Neural cell (in vitro differentiated cells): Measurements from ENCODE around the gene ADCY6. TPM values are rescaled to one million over a fixed set of nuclear protein-coding genes. Genes with fewer than 3 reads are reported as not detected.
A peak's percentile ranks its signal among the peaks of the same experiment; 100 is the strongest.

Source experiments
- H2AFZ ChIP-seq: fragments of 200-600, 300-800 bp; sonication (generic), shearing (Covaris generic); 2 replicates; pipeline ENCODE4 v1.6.0; 2014; ENCODE audit warnings: low read depth, mild to moderate bottlenecking, antibody characterized with exemption, low read length, moderate library complexity
- H3F3A ChIP-seq: fragments of 200-600 bp; shearing (Covaris generic); 2 replicates; pipeline ENCODE4 v1.6.1; 2016; ENCODE audit warnings: mild to moderate bottlenecking, moderate library complexity, mixed read lengths, antibody characterized with exemption, low read length; ENCODE audit not compliant: insufficient read depth, poor library complexity, severe bottlenecking
- H3K27ac ChIP-seq: fragments of 200-600, 300-800 bp; sonication (generic), shearing (Covaris generic); 2 replicates; pipeline ENCODE4 v1.5.1; 2014; ENCODE audit warnings: mild to moderate bottlenecking, low read length, moderate library complexity
- H3K27me3 ChIP-seq: fragments of 300-800, 200-600 bp; sonication (generic), shearing (Covaris generic); 2 replicates; pipeline ENCODE4 v1.6.0; 2014; ENCODE audit warnings: mild to moderate bottlenecking, low read depth, low read length, moderate library complexity; ENCODE audit not compliant: insufficient read depth
- H3K36me3 ChIP-seq: fragments of 300-800, 200-600 bp; sonication (generic), shearing (Covaris generic); 2 replicates; pipeline ENCODE4 v1.5.1; 2014; ENCODE audit warnings: mild to moderate bottlenecking, antibody characterized with exemption, low read length, moderate library complexity; ENCODE audit not compliant: insufficient read depth
- H3K4me2 ChIP-seq: fragments of 300-800, 200-600 bp; sonication (generic), shearing (Covaris generic); 2 replicates; pipeline ENCODE4 v1.6.0; 2014; ENCODE audit warnings: mild to moderate bottlenecking, low read length
- H3K4me3 ChIP-seq: fragments of 300-800, 200-600 bp; sonication (generic), shearing (Covaris generic); 2 replicates; pipeline ENCODE4 v1.5.1; 2014; ENCODE audit warnings: mild to moderate bottlenecking, low read length, moderate library complexity
- H3K79me2 ChIP-seq: fragments of 200-600 bp; shearing (Covaris generic); replicated peaks from 2 replicates; pipeline ENCODE4 v1.6.0; 2014; ENCODE audit warnings: mild to moderate bottlenecking, low read length, moderate library complexity; ENCODE audit not compliant: insufficient read depth
- H3K9ac ChIP-seq: fragments of 300-800, 200-600 bp; sonication (generic), shearing (Covaris generic); 2 replicates; pipeline ENCODE4 v1.6.1; 2016; ENCODE audit warnings: mild to moderate bottlenecking, low read length, mixed read lengths
- H3K9me2 ChIP-seq: fragments of 200-600 bp; shearing (Covaris generic); 2 replicates; pipeline ENCODE4 v1.6.1; 2016; ENCODE audit warnings: mild to moderate bottlenecking, low read length, mixed read lengths; ENCODE audit not compliant: insufficient read depth
- H3K9me3 ChIP-seq: fragments of 200-600, 300-800 bp; sonication (generic), shearing (Covaris generic); 2 replicates; pipeline ENCODE4 v1.6.1; 2016; ENCODE audit warnings: mild to moderate bottlenecking, mixed run types, low read length, moderate library complexity, mixed read lengths
- H4K20me1 ChIP-seq: fragments of 200-600 bp; shearing (Covaris generic); 2 replicates; pipeline ENCODE4 v1.6.1; 2016; ENCODE audit warnings: mild to moderate bottlenecking, mixed run types; ENCODE audit not compliant: insufficient read depth
- CTCF ChIP-seq: fragments of 450-650 bp; IDR thresholded peaks from 2 replicates; pipeline ENCODE4 v1.5.1; 2014; ENCODE audit warnings: antibody characterized with exemption, mild to moderate bottlenecking, moderate library complexity; ENCODE audit not compliant: poor library complexity, severe bottlenecking
- EP300 ChIP-seq: fragments of 450-650 bp; conservative IDR thresholded peaks from 2 replicates; pipeline ENCODE4 v1.6.1; 2014; ENCODE audit warnings: antibody characterized with exemption, mild to moderate bottlenecking, moderate library complexity; ENCODE audit not compliant: poor library complexity, severe bottlenecking
- EZH2 ChIP-seq: fragments of 200-600, 300-800 bp; shearing (Covaris generic), sonication (generic); IDR thresholded peaks from 2 replicates; pipeline ENCODE4 v1.6.1; 2014; ENCODE audit warnings: antibody characterized with exemption, low read length, borderline replicate concordance, mild to moderate bottlenecking; ENCODE audit not compliant: insufficient read depth, poor library complexity, severe bottlenecking
- MXI1 ChIP-seq: fragments of 450-650 bp; conservative IDR thresholded peaks from 2 replicates; pipeline ENCODE4 v1.6.1; 2014; ENCODE audit warnings: antibody characterized with exemption, mild to moderate bottlenecking; ENCODE audit not compliant: poor library complexity, severe bottlenecking
- POLR2AphosphoS5 ChIP-seq: IDR thresholded peaks from 2 replicates; pipeline ENCODE4 v1.6.1; 2012
- RAD21 ChIP-seq: fragments of 450-650 bp; conservative IDR thresholded peaks from 2 replicates; pipeline ENCODE4 v1.6.1; 2014; ENCODE audit warnings: antibody characterized with exemption, mild to moderate bottlenecking, moderate library complexity
- REST ChIP-seq: IDR thresholded peaks from 2 replicates; pipeline ENCODE4 v1.6.1; 2012; ENCODE audit warnings: borderline replicate concordance
- SMC3 ChIP-seq: fragments of 450-650 bp; conservative IDR thresholded peaks from 2 replicates; pipeline ENCODE4 v1.6.1; 2014; ENCODE audit warnings: antibody characterized with exemption, mild to moderate bottlenecking, moderate library complexity; ENCODE audit not compliant: poor library complexity
- TAF1 ChIP-seq: IDR thresholded peaks from 2 replicates; pipeline ENCODE4 v1.6.1; 2012; ENCODE audit warnings: low read depth
- polyA plus RNA-seq: library from polyadenylated mRNA; depleted of rRNA; stranded (reverse); fragments of >200 nt; gene quantifications from 2 replicates; pipeline ENCODE4 v1.2.3, GENCODE V29; 2014

Gene ADCY6
- polyA plus RNA-seq, 1 donor from 2014 or later: 43.1 TPM

DNA sequence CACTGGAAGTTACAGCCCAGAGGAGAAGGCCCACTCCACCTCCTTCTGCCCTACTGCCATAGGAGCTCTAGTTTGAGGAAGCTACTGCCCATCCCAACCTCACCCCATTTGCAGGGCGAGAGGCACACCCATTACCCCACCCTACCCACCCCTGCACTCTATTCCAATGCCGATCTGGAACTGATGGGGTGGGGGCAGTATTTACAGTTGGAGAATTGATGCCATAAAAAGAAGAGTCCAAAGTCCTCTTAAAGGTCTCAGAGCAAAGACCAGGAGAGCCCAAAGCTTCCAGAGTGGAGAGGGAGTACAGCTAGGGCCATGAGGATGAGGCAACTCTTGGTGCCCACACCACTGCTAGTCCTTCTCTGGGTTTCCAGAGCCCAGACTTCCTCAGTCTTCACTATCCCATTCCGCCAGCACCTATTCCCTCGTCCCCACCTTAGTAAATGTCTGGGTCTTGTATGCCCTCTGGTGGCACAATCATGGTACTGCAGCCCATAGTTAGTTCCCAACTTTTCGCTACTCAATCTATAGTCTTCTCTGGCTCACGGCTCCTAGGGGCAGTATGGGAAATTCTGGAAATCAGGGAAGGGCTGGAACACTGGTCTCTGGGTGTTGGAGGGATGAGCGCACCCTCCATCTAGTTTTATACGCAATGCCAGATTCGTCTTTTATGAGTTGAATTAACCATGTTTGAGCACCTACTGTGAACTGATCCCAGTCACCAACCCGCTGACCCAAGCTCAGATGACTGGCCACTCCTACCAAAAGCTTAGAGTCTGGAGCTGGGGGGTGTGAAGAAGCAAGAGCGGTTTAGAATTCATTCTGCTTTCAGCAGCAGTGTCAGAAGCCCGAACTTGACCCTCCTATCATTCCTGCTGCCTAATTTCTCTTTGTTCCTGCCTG is 6.9 kb upstream of the ADCY6 start:
- Histone ChIP-seq H3K4me3 (no peak overlapping the region), H3K79me2 (no peaks in the 10 kb centered on the region), H3K36me3 (no peaks in the 10 kb centered on the region), H3K9me2 (no peaks in the 10 kb centered on the region), H3K9ac (no peak overlapping the region), H4K20me1 (no peaks in the 10 kb centered on the region), H3K4me2 (no peak overlapping the region), H3K27me3 (no peaks in the 10 kb centered on the region), H3K27ac (no peak overlapping the region), H2AFZ (no peak overlapping the region), H3F3A (no peaks in the 10 kb centered on the region), H3K9me3 (no peaks in the 10 kb centered on the region)
- TF ChIP-seq MXI1 (no peak), REST (no peak), EP300 (no peak), POLR2AphosphoS5 (no peak), TAF1 (no peak), SMC3 (peak; percentile 91), RAD21 (peak; percentile 92), EZH2 (no peak), CTCF (peak; percentile 92)

- no peak for TF ChIP-seq TAF1
- no peak for TF ChIP-seq CTCF
- TF ChIP-seq RAD21: no peak
- TF ChIP-seq POLR2AphosphoS5: no peak
- Histone ChIP-seq H3K9me3 (no peaks in the 10 kb centered on the region), H3K27ac (no peak overlapping the region), H3K9ac (no peak overlapping the region), H3K36me3 (no peaks in the 10 kb centered on the region), H3K4me2 (no peak overlapping the region), H3F3A (no peaks in the 10 kb centered on the region), H3K4me3 (no peak overlapping the region), H2AFZ (no peak overlapping the region), H4K20me1 (no peaks in the 10 kb centered on the region), H3K9me2 (no peaks in the 10 kb centered on the region), H3K27me3 (no peaks in the 10 kb centered on the region), H3K79me2 (no peaks in the 10 kb centered on the region)
Observed at GRCh38 chr12:48794870-48795269, 6.0 kb upstream of the ADCY6 start.
